AG09309 (cell line): ENCODE measurements around the gene TPR.

Experiments
- DNase-seq: peaks from one replicate; pipeline ENCODE4 v3.0.0-alpha.2; 2010; ENCODE audit warnings: low read depth
- H3K4me3 ChIP-seq: 2 replicates; pipeline ENCODE4 v1.5.1; 2011; ENCODE audit warnings: mild to moderate bottlenecking, low read depth, low read length, moderate library complexity; ENCODE audit not compliant: control insufficient read depth
- CTCF ChIP-seq: IDR thresholded peaks from 2 replicates; pipeline ENCODE4 v1.5.1; 2011; ENCODE audit warnings: mild to moderate bottlenecking, low read depth, low read length, inconsistent platforms; ENCODE audit not compliant: insufficient read depth, control insufficient read depth; ENCODE audit errors: missing control alignments

Gene TPR

GRCh38 chr1:186375152-186375928, at the start of gene TPR, which contains the start of gene ODR4:
TPR (minus strand) TSS chr1:186375253; CDS start chr1:186375028, 225 bp downstream.
ODR4 (plus strand) TSS chr1:186375838; CDS start chr1:186379786, 3,948 bp downstream.
- peak; percentile 92 for TF ChIP-seq CTCF
- DNase-seq: peak; percentile 98
- peak within 1 kb of the TSS; percentile 82 for H3K4me3 ChIP-seq

- no peak for TF ChIP-seq CTCF
Measured at GRCh38 chr1:186424539-186424938, 49.5 kb upstream of the TPR start.

GRCh38 chr1:186421446-186421845, 46.4 kb upstream of the TPR start:
- DNase-seq: no peak
- H3K4me3 ChIP-seq: no peak overlapping the region
- no peak for TF ChIP-seq CTCF

More at GRCh38 chr1:186424539-186424938, 49.5 kb upstream of the TPR start:
- H3K4me3 ChIP-seq: no peak overlapping the region
- DNase-seq: no peak

GRCh38 chr1:186420923-186421322, 45.9 kb upstream of the TPR start:
- no peak overlapping the region for H3K4me3 ChIP-seq
- no peak for DNase-seq
- no peak for TF ChIP-seq CTCF

- no peak overlapping the region for H3K4me3 ChIP-seq
- TF ChIP-seq CTCF: no peak
- DNase-seq: no peak
Measured at GRCh38 chr1:186420311-186420710, 45.3 kb upstream of the TPR start.

- DNase-seq: no peak
- H3K4me3 ChIP-seq: no peak overlapping the region
- no peak for TF ChIP-seq CTCF
Measured at GRCh38 chr1:186418503-186418902, 43.5 kb upstream of the TPR start.

- no peak for TF ChIP-seq CTCF
- DNase-seq: no peak
Measured at GRCh38 chr1:186413319-186413718, 38.3 kb upstream of the TPR start.

More at GRCh38 chr1:186413319-186413718, 38.3 kb upstream of the TPR start:
- H3K4me3 ChIP-seq: no peak overlapping the region
